ENCODE results near the gene UCK1. TPM values are rescaled to one million over a fixed set of nuclear protein-coding genes. Genes with fewer than 3 reads are reported as not detected.
A peak's percentile ranks its signal among the peaks of the same experiment; 100 is the strongest.

Gene UCK1
- total RNA-seq, 1 donor from 2014 or later: 30.7 TPM

GRCh38 chr9:131475111-131475955 is 55.7 kb downstream of the UCK1 start:
- H3F3A ChIP-seq (ENCODE audit: low read depth): peaks cover 33% of the 10 kb centered on the region
- no peaks in the 10 kb centered on the region for H3K27me3 ChIP-seq
- no peaks in the 10 kb centered on the region for H3K4me1 ChIP-seq
- H4K20me1 ChIP-seq (ENCODE audit: low read depth): peaks cover 99% of the 10 kb centered on the region
- Mint-ChIP-seq H3K36me3 (peaks cover 44% of the 10 kb centered on the region), H3K27ac (no peak overlapping the region), H3K27me3 (ENCODE audit: insufficient read depth, low read depth) (peaks cover 8% of the 10 kb centered on the region), H3K9me3 (no peaks in the 10 kb centered on the region), H3K4me1 (no peaks in the 10 kb centered on the region), H3K4me3 (no peak overlapping the region)
- peaks cover 30% of the 10 kb centered on the region for H3K36me3 ChIP-seq
- H3K79me2 ChIP-seq (ENCODE audit: low read depth): peaks cover 64% of the 10 kb centered on the region
- H3K9ac ChIP-seq: no peak overlapping the region
- H3K9me3 ChIP-seq (ENCODE audit: low read depth): no peaks in the 10 kb centered on the region
- H3K4me3 ChIP-seq: no peak overlapping the region
- no peak overlapping the region for H3K27ac ChIP-seq
- no peak for DNase-seq (ENCODE audit: low spot score)
- H2AFZ ChIP-seq (replicated peaks): no peak overlapping the region
- no peak for TF ChIP-seq EZH2phosphoT487 (IDR thresholded peaks at IDR 0.05)
- TF ChIP-seq CTCF (IDR thresholded peaks at IDR 0.05): no peak
- no peak for TF ChIP-seq EZH2 (IDR thresholded peaks at IDR 0.05)
- H3K4me2 ChIP-seq: no peak overlapping the region

- Mint-ChIP-seq H3K9me3 (no peaks in the 10 kb centered on the region), H3K4me3 (no peak overlapping the region)
Observed at GRCh38 chr9:131474711-131475110, 56.4 kb downstream of the UCK1 start.

DNA sequence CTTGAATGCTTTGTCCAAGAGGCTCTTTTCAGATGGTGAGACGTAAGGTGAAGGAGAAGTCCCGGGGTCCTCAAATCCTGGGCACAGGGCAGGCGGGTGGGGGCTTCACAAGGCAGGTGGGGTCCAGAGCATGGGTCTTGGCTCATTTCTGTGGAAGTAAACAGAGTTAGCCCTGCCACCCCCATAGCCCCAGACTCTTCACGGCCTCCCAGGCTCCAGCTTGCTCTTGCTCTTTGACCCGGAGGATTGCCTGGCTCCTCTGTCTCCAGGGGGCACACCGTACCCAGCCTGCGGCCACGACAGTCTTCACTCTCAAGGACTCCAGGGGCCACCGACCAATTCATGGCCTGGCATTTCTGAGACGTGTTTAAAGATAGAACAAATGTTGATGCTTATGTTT is 57.2 kb downstream of the UCK1 start:
- TF ChIP-seq EZH2 (IDR thresholded peaks at IDR 0.05) (no peak), CTCF (IDR thresholded peaks at IDR 0.05) (no peak), EZH2phosphoT487 (IDR thresholded peaks at IDR 0.05) (no peak)
- H3K4me2 ChIP-seq: no peak overlapping the region
- peaks cover 38% of the 10 kb centered on the region for H3F3A ChIP-seq (ENCODE audit: low read depth)
- DNase-seq (ENCODE audit: low spot score): no peak
- H3K9ac ChIP-seq: no peak overlapping the region
- H3K36me3 ChIP-seq: peaks cover 17% of the 10 kb centered on the region
- H3K79me2 ChIP-seq (ENCODE audit: low read depth): peaks cover 64% of the 10 kb centered on the region
- no peaks in the 10 kb centered on the region for H3K4me1 Mint-ChIP-seq
- no peaks in the 10 kb centered on the region for H3K27me3 ChIP-seq
- no peaks in the 10 kb centered on the region for H3K9me3 ChIP-seq (ENCODE audit: low read depth)
- H3K36me3 Mint-ChIP-seq: peaks cover 46% of the 10 kb centered on the region
- H3K4me1 ChIP-seq: no peaks in the 10 kb centered on the region
- no peak overlapping the region for H3K4me3 Mint-ChIP-seq
- H4K20me1 ChIP-seq (ENCODE audit: low read depth): peaks cover 97% of the 10 kb centered on the region
- no peaks in the 10 kb centered on the region for H3K9me3 Mint-ChIP-seq
- no peak overlapping the region for H2AFZ ChIP-seq (replicated peaks)
- no peak overlapping the region for H3K4me3 ChIP-seq
- H3K27ac ChIP-seq: peak overlapping the region; percentile 53
- no peak overlapping the region for H3K27ac Mint-ChIP-seq
- H3K27me3 Mint-ChIP-seq (ENCODE audit: insufficient read depth, low read depth): peaks cover 5% of the 10 kb centered on the region

More at GRCh38 chr9:131474711-131475110, 56.4 kb downstream of the UCK1 start:
- H4K20me1 ChIP-seq (ENCODE audit: low read depth): peaks cover 99% of the 10 kb centered on the region
- H3K36me3 ChIP-seq: peaks cover 24% of the 10 kb centered on the region
- peaks cover 64% of the 10 kb centered on the region for H3K79me2 ChIP-seq (ENCODE audit: low read depth)
- peaks cover 35% of the 10 kb centered on the region for H3F3A ChIP-seq (ENCODE audit: low read depth)
- H2AFZ ChIP-seq (replicated peaks): no peak overlapping the region
- H3K4me1 ChIP-seq: no peaks in the 10 kb centered on the region
- no peak overlapping the region for H3K27ac ChIP-seq
- Mint-ChIP-seq H3K36me3 (peaks cover 48% of the 10 kb centered on the region), H3K4me1 (no peaks in the 10 kb centered on the region), H3K27ac (no peak overlapping the region), H3K27me3 (ENCODE audit: insufficient read depth, low read depth) (peaks cover 8% of the 10 kb centered on the region)
- no peak overlapping the region for H3K4me3 ChIP-seq
- no peak overlapping the region for H3K9ac ChIP-seq
- no peaks in the 10 kb centered on the region for H3K9me3 ChIP-seq (ENCODE audit: low read depth)
- DNase-seq (ENCODE audit: low spot score): no peak
- H3K27me3 ChIP-seq: no peaks in the 10 kb centered on the region
- TF ChIP-seq EZH2phosphoT487 (IDR thresholded peaks at IDR 0.05): no peak
- no peak for TF ChIP-seq CTCF (IDR thresholded peaks at IDR 0.05)
- TF ChIP-seq EZH2 (IDR thresholded peaks at IDR 0.05): no peak
- no peak overlapping the region for H3K4me2 ChIP-seq

Small RNAs within 50 kb of the gene (small RNA-seq; reads per million reads assigned to genes)
- gene SNORD62A (2.8 reads per million, percentile 91 among the genes with 10 or more reads in this experiment), gene SNORD62B (0.68 reads per million, percentile 67 among the genes with 10 or more reads in this experiment)

Other genes with a start within 250 kb of the UCK1 start
- 5.4 and 11.5 TPM in 2 replicates for gene PLPP7, start 241.5 kb downstream of the UCK1 start, total RNA-seq (ENCODE audit: low replicate concordance)
- gene PRRC2B, start 137.2 kb downstream of the UCK1 start, total RNA-seq (ENCODE audit: low replicate concordance): 139 and 148 TPM in 2 replicates
- 31.1 and 48.0 TPM in 2 replicates for gene POMT1, start 28.3 kb downstream of the UCK1 start, total RNA-seq (ENCODE audit: low replicate concordance)
- gene PRRT1B, start 14.3 kb upstream of the UCK1 start, total RNA-seq (ENCODE audit: low replicate concordance): not detected in 2 replicates
- 33.3 and 34.6 TPM in 2 replicates for gene RAPGEF1, start 208.8 kb upstream of the UCK1 start, total RNA-seq (ENCODE audit: low replicate concordance)